Measurements from ENCODE around the gene RPH3AL. TPM values are rescaled to one million over a fixed set of nuclear protein-coding genes. Genes with fewer than 3 reads are reported as not detected.

Gene RPH3AL
- total RNA-seq, 1 donor from 2014 or later, result 16.9 TPM

GRCh38 chr17:336110-337021 lies 16.2 kb downstream of the RPH3AL start:
- peak; percentile 84 for DNase-seq

- peak; percentile 62 for DNase-seq
These were observed 16.9 kb downstream of the RPH3AL start for GRCh38 chr17:335691-336090.

GRCh38 chr17:334974-335481 lies 17.6 kb downstream of the RPH3AL start:
- no peak for DNase-seq

- peak; percentile 85 for DNase-seq
These were observed 18.8 kb downstream of the RPH3AL start for GRCh38 chr17:333626-334396.

- DNase-seq, result peak; percentile 69
These were observed 19.9 kb downstream of the RPH3AL start for GRCh38 chr17:332558-333322.

GRCh38 chr17:332023-332422 lies 20.6 kb downstream of the RPH3AL start:
- no peak for DNase-seq

GRCh38 chr17:330993-331701 lies 21.5 kb downstream of the RPH3AL start:
- DNase-seq, result peak; percentile 83

GRCh38 chr17:329784-330420 lies 22.7 kb downstream of the RPH3AL start:
- no peak for DNase-seq

GRCh38 chr17:327971-328370 lies 24.6 kb downstream of the RPH3AL start:
- DNase-seq, result no peak

GRCh38 chr17:327296-327695 lies 25.3 kb downstream of the RPH3AL start:
- DNase-seq, result no peak

- DNase-seq, result no peak
These were observed 26.5 kb downstream of the RPH3AL start for GRCh38 chr17:326010-326621.

- no peak for DNase-seq
These were observed 27.2 kb downstream of the RPH3AL start for GRCh38 chr17:325270-326009.

- no peak for DNase-seq
These were observed 28.7 kb downstream of the RPH3AL start for GRCh38 chr17:323721-324571.

GRCh38 chr17:323181-323580 lies 29.4 kb downstream of the RPH3AL start:
- DNase-seq, result no peak

GRCh38 chr17:322006-322780 lies 30.4 kb downstream of the RPH3AL start:
- DNase-seq, result no peak

- no peak for DNase-seq
These were observed 31.1 kb downstream of the RPH3AL start for GRCh38 chr17:321386-321941.

GRCh38 chr17:320809-321385 lies 31.7 kb downstream of the RPH3AL start:
- no peak for DNase-seq
